HG03378 (cell line): ENCODE results near the gene SNRNP70.
"Not testable (repeated sequence)": the region's sequence is repeated elsewhere in the genome, so short reads cannot be mapped to it uniquely, and the experiment has no call there.

ENCODE experiments used
- ATAC-seq: cut with Tn5 transposase; IDR thresholded peaks from one replicate; pipeline ENCODE4 v1.9.1; 2021; ENCODE audit warnings: mild to moderate bottlenecking, moderate library complexity; ENCODE audit not compliant: unreplicated experiment

Gene SNRNP70

GRCh38 chr19:49141352-49141751, 56.1 kb downstream of the SNRNP70 start:
- no peak for ATAC-seq

- ATAC-seq = no peak
Observed at GRCh38 chr19:49142866-49143335, 57.6 kb downstream of the SNRNP70 start.

- no peak for ATAC-seq
Observed at GRCh38 chr19:49145573-49146407, 60.5 kb downstream of the SNRNP70 start.

GRCh38 chr19:49146408-49146770, 61.1 kb downstream of the SNRNP70 start:
- not testable (repeated sequence) for ATAC-seq

- no peak for ATAC-seq
Observed at GRCh38 chr19:49148044-49148682, 62.9 kb downstream of the SNRNP70 start.

GRCh38 chr19:49148784-49149651, 63.8 kb downstream of the SNRNP70 start:
- no peak for ATAC-seq

GRCh38 chr19:49149652-49150105, 64.4 kb downstream of the SNRNP70 start:
- ATAC-seq = no peak

GRCh38 chr19:49150106-49150943, 65.1 kb downstream of the SNRNP70 start:
- ATAC-seq = no peak

GRCh38 chr19:49150944-49151243, 65.6 kb downstream of the SNRNP70 start:
- ATAC-seq = no peak

- no peak for ATAC-seq
Observed at GRCh38 chr19:49151267-49152118, 66.2 kb downstream of the SNRNP70 start.

GRCh38 chr19:49152119-49152550, 66.9 kb downstream of the SNRNP70 start:
- ATAC-seq = no peak

GRCh38 chr19:49153167-49153809, 68.0 kb downstream of the SNRNP70 start:
- ATAC-seq = no peak

GRCh38 chr19:49154279-49154678, 69.0 kb downstream of the SNRNP70 start:
- no peak for ATAC-seq

GRCh38 chr19:49155005-49155819, 70.0 kb downstream of the SNRNP70 start, which contains the start of gene HRC:
HRC (minus strand) TSS chr19:49155396; CDS start chr19:49155237, 159 bp downstream.
- no peak for ATAC-seq

- no peak for ATAC-seq
Observed at GRCh38 chr19:49155820-49156346, 70.6 kb downstream of the SNRNP70 start.

GRCh38 chr19:49157445-49158224, 72.4 kb downstream of the SNRNP70 start, which contains the start of gene TRPM4:
TRPM4 (plus strand) TSS chr19:49157792; CDS start chr19:49157867, 75 bp downstream.
- no peak for ATAC-seq
